Measurements from ENCODE around the gene HOXC11.

The HOXC11 gene

GRCh38 chr12:53959314-53959713 is 13.6 kb upstream of the HOXC11 start:
- DNase-seq = no peak

GRCh38 chr12:53960187-53961024 is 12.5 kb upstream of the HOXC11 start:
- no peak for DNase-seq

- DNase-seq = no peak
Measured at GRCh38 chr12:53961025-53961761, 11.7 kb upstream of the HOXC11 start.

- DNase-seq = no peak
Measured at GRCh38 chr12:53963005-53963404, 9.9 kb upstream of the HOXC11 start.

- DNase-seq = no peak
Measured at GRCh38 chr12:53963434-53964314, 9.3 kb upstream of the HOXC11 start.

GRCh38 chr12:53964315-53964713 is 8.6 kb upstream of the HOXC11 start:
- DNase-seq = no peak

- DNase-seq = no peak
Measured at GRCh38 chr12:53965281-53966084, 7.4 kb upstream of the HOXC11 start.

- no peak for DNase-seq
Measured at GRCh38 chr12:53966085-53966384, 6.9 kb upstream of the HOXC11 start.

- DNase-seq = no peak
Measured at GRCh38 chr12:53966385-53967133, 6.4 kb upstream of the HOXC11 start.

GRCh38 chr12:53967421-53967925 is 5.5 kb upstream of the HOXC11 start:
- no peak for DNase-seq

GRCh38 chr12:53968214-53969127 is 4.5 kb upstream of the HOXC11 start:
- no peak for DNase-seq

- no peak for DNase-seq
Measured at GRCh38 chr12:53969588-53970259, 3.2 kb upstream of the HOXC11 start.

GRCh38 chr12:53970451-53970850 is 2.5 kb upstream of the HOXC11 start:
- no peak for DNase-seq

- no peak for DNase-seq
Measured at GRCh38 chr12:53971129-53971528, 1.8 kb upstream of the HOXC11 start.

GRCh38 chr12:53971686-53972085 is 1.2 kb upstream of the HOXC11 start:
- DNase-seq = no peak

- no peak for DNase-seq
Measured at GRCh38 chr12:53972152-53972702, 699 bp upstream of the HOXC11 start.

GRCh38 chr12:53973236-53974042 is 513 bp downstream of the HOXC11 start:
- DNase-seq = no peak

Measured in CD4-positive, alpha-beta T cell treated with Interleukin-21 for 1 hour (primary cell).